Tibial nerve (tissue), 3 donors: ENCODE measurements around the gene SFXN3.

Source experiments
- POLR2A ChIP-seq, 2 donors: fragments of 450-650 bp; IDR thresholded peaks; one replicate each; pipeline ENCODE4 v1.6.1; 2017; ENCODE audit warnings: antibody characterized with exemption in 2 of 2, mild to moderate bottlenecking in 2 of 2, moderate library complexity in 2 of 2
- TF ChIP-seq, protein P1 (sequence below), 5 experiments: fragments of 200-600 bp in 3 of 5; fragments of 450-650 bp in 2 of 5; sonication (generic) in 3 of 5; IDR thresholded peaks; one replicate each; pipeline ENCODE4 v1.5.1; 2016 to 2019; ENCODE audit warnings: antibody characterized with exemption in 5 of 5, mild to moderate bottlenecking in 3 of 5, moderate library complexity in 2 of 5

DNA sequence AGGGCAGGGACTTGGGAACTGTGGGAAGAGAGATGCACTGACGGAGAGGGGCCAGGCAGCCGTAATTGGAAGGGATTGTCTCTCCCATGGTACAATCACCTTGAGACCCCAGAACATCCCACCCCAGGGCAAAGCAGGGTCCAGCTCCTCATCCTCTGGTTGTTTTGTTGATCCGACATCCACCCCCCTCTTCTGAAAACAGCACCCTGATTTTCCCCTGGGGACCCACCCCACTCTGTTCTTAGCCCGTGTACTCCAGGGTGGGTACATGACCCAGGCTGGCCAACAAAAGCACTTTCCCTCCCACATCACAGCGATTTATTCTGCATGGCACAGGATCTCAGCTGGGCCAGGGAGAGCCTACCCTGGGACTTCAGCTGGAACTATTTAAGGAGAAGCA lies 14.2 kb upstream of the SFXN3 start:
- no peak for TF ChIP-seq POLR2A (IDR thresholded peaks at IDR 0.05)
- TF ChIP-seq, protein P1, sequence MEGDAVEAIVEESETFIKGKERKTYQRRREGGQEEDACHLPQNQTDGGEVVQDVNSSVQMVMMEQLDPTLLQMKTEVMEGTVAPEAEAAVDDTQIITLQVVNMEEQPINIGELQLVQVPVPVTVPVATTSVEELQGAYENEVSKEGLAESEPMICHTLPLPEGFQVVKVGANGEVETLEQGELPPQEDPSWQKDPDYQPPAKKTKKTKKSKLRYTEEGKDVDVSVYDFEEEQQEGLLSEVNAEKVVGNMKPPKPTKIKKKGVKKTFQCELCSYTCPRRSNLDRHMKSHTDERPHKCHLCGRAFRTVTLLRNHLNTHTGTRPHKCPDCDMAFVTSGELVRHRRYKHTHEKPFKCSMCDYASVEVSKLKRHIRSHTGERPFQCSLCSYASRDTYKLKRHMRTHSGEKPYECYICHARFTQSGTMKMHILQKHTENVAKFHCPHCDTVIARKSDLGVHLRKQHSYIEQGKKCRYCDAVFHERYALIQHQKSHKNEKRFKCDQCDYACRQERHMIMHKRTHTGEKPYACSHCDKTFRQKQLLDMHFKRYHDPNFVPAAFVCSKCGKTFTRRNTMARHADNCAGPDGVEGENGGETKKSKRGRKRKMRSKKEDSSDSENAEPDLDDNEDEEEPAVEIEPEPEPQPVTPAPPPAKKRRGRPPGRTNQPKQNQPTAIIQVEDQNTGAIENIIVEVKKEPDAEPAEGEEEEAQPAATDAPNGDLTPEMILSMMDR (IDR thresholded peaks at IDR 0.05): no peak
